Thyroid gland (tissue), 4 donors: Measurements from ENCODE around the gene NDUFS6.

Experiments used
- POLR2A ChIP-seq, 2 donors: fragments of 450-650 bp; IDR thresholded peaks; one replicate each; pipeline ENCODE4 v1.6.1; 2017; ENCODE audit warnings: antibody characterized with exemption in 2 of 2, mild to moderate bottlenecking in 2 of 2, moderate library complexity in 1 of 2
- TF ChIP-seq, protein P1 (sequence below), 6 experiments: fragments of 200-600 bp in 3 of 6; fragments of 450-650 bp in 3 of 6; sonication (generic) in 3 of 6; IDR thresholded peaks; one replicate each; pipeline ENCODE4 v1.5.1; 2016 to 2019; ENCODE audit warnings: antibody characterized with exemption in 6 of 6, mild to moderate bottlenecking in 2 of 6, inconsistent platforms in 1 of 6, moderate library complexity in 1 of 6

DNA sequence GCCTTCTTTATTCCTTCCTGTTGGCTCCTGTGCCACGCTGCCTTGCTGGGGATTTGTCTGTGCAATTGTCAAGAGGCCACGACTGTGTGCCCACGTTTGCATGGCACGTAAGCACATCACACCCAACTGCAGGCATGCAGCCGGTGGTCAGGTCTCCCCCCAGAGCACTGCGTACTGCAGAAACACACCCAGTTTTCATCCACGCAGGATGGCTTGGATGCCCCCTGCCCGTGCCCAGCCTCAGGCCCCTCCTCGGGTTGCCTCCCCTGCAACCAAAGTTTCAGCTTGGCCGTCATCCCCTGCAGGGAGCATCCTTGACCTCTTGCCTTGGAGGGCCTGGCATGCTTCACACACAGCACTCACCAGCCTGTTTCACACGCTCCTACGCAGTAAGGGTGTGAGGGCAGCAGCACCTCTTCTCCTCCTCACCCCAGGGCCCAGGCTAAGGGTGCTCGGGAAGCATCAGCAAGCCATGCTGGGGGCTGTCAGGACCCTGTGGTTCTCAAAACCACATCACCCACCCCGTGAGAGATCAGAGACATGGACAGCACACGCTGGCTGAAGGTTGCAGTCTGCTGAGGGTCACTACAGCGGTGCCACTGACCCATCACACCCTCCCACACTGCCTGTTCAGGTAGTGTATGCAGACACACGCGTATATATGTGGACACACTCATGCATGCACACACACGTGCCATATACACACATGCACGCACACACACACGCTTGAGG is 4.7 kb upstream of the NDUFS6 start:
- TF ChIP-seq POLR2A (IDR thresholded peaks at IDR 0.05), result no peak
- TF ChIP-seq, protein P1, sequence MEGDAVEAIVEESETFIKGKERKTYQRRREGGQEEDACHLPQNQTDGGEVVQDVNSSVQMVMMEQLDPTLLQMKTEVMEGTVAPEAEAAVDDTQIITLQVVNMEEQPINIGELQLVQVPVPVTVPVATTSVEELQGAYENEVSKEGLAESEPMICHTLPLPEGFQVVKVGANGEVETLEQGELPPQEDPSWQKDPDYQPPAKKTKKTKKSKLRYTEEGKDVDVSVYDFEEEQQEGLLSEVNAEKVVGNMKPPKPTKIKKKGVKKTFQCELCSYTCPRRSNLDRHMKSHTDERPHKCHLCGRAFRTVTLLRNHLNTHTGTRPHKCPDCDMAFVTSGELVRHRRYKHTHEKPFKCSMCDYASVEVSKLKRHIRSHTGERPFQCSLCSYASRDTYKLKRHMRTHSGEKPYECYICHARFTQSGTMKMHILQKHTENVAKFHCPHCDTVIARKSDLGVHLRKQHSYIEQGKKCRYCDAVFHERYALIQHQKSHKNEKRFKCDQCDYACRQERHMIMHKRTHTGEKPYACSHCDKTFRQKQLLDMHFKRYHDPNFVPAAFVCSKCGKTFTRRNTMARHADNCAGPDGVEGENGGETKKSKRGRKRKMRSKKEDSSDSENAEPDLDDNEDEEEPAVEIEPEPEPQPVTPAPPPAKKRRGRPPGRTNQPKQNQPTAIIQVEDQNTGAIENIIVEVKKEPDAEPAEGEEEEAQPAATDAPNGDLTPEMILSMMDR (IDR thresholded peaks at IDR 0.05), result no peak
